A549 (cell line): ENCODE data around the gene SPARC.

Source experiments
- BHLHE40 ChIP-seq: IDR thresholded peaks from 2 replicates; pipeline ENCODE4 v1.6.1; 2012; ENCODE audit warnings: low read depth, low read length, inconsistent platforms
- CHD2 ChIP-seq: fragments of 150-350 bp; IDR thresholded peaks from 2 replicates; pipeline ENCODE4 v1.6.1; 2014; ENCODE audit warnings: low read length; ENCODE audit not compliant: partially characterized antibody
- CHD4 ChIP-seq: fragments of 200-600 bp; sonication (generic); IDR thresholded peaks from 2 replicates; pipeline ENCODE4 v1.6.1; 2016; ENCODE audit warnings: antibody characterized with exemption, mild to moderate bottlenecking, borderline replicate concordance
- CTCF ChIP-seq: fragments of >200 bp; sonication (Bioruptor Twin); formaldehyde crosslinking; IDR thresholded peaks from 3 replicates; pipeline ENCODE4 v1.5.1; 2016
- EP300 ChIP-seq, 2 experiments: fragments of >200 bp; sonication (Bioruptor Twin); formaldehyde crosslinking; IDR thresholded peaks; 2 replicates in 1 of 2; 3 replicates in 1 of 2; pipeline ENCODE4 v1.6.1; 2016 to 2017
- MAX ChIP-seq: IDR thresholded peaks from 2 replicates; pipeline ENCODE4 v1.6.1; 2012
- NFE2L2 ChIP-seq: fragments of 150-350 bp; conservative IDR thresholded peaks from 2 replicates; pipeline ENCODE4 v1.6.1; 2014; ENCODE audit warnings: low read length
- NPAS2 ChIP-seq: fragments of 250-450 bp; sonication (Bioruptor Pico); IDR thresholded peaks from 2 replicates; pipeline ENCODE4 v1.8.0; 2022; ENCODE audit warnings: mild to moderate bottlenecking, moderate library complexity, borderline replicate concordance
- NR3C1 ChIP-seq: fragments of >200 bp; sonication (Bioruptor Twin); formaldehyde crosslinking; IDR thresholded peaks from 3 replicates; pipeline ENCODE4 v1.6.1; 2017
- PBX3 ChIP-seq: IDR thresholded peaks from 2 replicates; pipeline ENCODE4 v1.6.1; 2012
- POLR2A ChIP-seq: IDR thresholded peaks from 2 replicates; pipeline ENCODE4 v1.6.1; 2012; ENCODE audit warnings: mild to moderate bottlenecking, low read length
- REST ChIP-seq: fragments of 200-600 bp; sonication (generic); IDR thresholded peaks from 2 replicates; pipeline ENCODE4 v1.6.1; 2016; ENCODE audit warnings: antibody characterized with exemption, mild to moderate bottlenecking, moderate library complexity
- TFCP2L1 ChIP-seq: fragments of 250-450 bp; sonication (Bioruptor Pico); IDR thresholded peaks from 2 replicates; pipeline ENCODE4 v1.5.0; 2021; ENCODE audit warnings: mild to moderate bottlenecking
- ZFP36 ChIP-seq: fragments of 450-650 bp; IDR thresholded peaks from 2 replicates; pipeline ENCODE4 v1.6.1; 2014; ENCODE audit warnings: borderline replicate concordance; ENCODE audit not compliant: partially characterized antibody

- TF ChIP-seq POLR2A: no peak
- no peak for TF ChIP-seq PBX3
- TF ChIP-seq CHD2: no peak
- TF ChIP-seq NR3C1: no peak
- no peak for TF ChIP-seq CTCF
- TF ChIP-seq MAX: no peak
- no peak for TF ChIP-seq ZFP36
- no peak for TF ChIP-seq EP300 (IDR thresholded peaks at IDR 0.05)
- TF ChIP-seq BHLHE40: no peak
- no peak for TF ChIP-seq REST
- TF ChIP-seq NPAS2 (CRISPR knock-in tag): no peak
- TF ChIP-seq CHD4: no peak
- no peak for TF ChIP-seq NFE2L2
- TF ChIP-seq TFCP2L1 (CRISPR knock-in tag): no peak
Observed at GRCh38 chr5:151718646-151719045, 31.9 kb upstream of the SPARC start.
